HepG2 (cell line): ENCODE results near the gene KIN. TPM values are rescaled to one million over a fixed set of nuclear protein-coding genes. Genes with fewer than 3 reads are reported as not detected.
A peak's percentile ranks its signal among the peaks of the same experiment; 100 is the strongest.

Experiments
- CBFB ChIP-seq: sonication (generic); formaldehyde crosslinking; IDR thresholded peaks from 2 replicates; pipeline ENCODE4 v1.4.0; 2020; ENCODE audit warnings: missing genetic modification reagents
- FOXJ3 ChIP-seq: sonication (generic); formaldehyde crosslinking; IDR thresholded peaks from 2 replicates; pipeline ENCODE4 v1.4.0; 2020; ENCODE audit warnings: missing genetic modification reagents, mild to moderate bottlenecking, borderline replicate concordance
- JUND ChIP-seq: sonication (generic); formaldehyde crosslinking; IDR thresholded peaks from 2 replicates; pipeline ENCODE4 v1.8.0; 2022; ENCODE audit warnings: mild to moderate bottlenecking, missing genetic modification reagents
- SMAD1 ChIP-seq: sonication (generic); formaldehyde crosslinking; IDR thresholded peaks from 2 replicates; pipeline ENCODE4 v1.4.0; 2020; ENCODE audit warnings: missing genetic modification reagents, low read depth, mild to moderate bottlenecking, borderline replicate concordance
- SP2 ChIP-seq: sonication (generic); formaldehyde crosslinking; IDR thresholded peaks from 2 replicates; pipeline ENCODE4 v1.5.1; 2020; ENCODE audit warnings: mild to moderate bottlenecking, missing genetic modification reagents
- SPEN ChIP-seq: sonication (generic); formaldehyde crosslinking; IDR thresholded peaks from 2 replicates; pipeline ENCODE4 v1.5.1; 2020; ENCODE audit warnings: low read depth, mild to moderate bottlenecking, missing genetic modification reagents
- THYN1 ChIP-seq: sonication (generic); formaldehyde crosslinking; IDR thresholded peaks from 2 replicates; pipeline ENCODE4 v1.8.1; 2023; ENCODE audit warnings: low read depth, mild to moderate bottlenecking, moderate library complexity, missing genetic modification reagents, borderline replicate concordance
- ZNF260 ChIP-seq: sonication (generic); formaldehyde crosslinking; IDR thresholded peaks from 2 replicates; pipeline ENCODE4 v1.4.0; 2020; ENCODE audit warnings: missing genetic modification reagents, low read depth, mild to moderate bottlenecking, borderline replicate concordance
- ZNF724P ChIP-seq: sonication (generic); formaldehyde crosslinking; IDR thresholded peaks from 2 replicates; pipeline ENCODE4 v1.8.0; 2022; ENCODE audit warnings: missing genetic modification reagents, borderline replicate concordance
- polyA plus RNA-seq, 8 experiments: library from polyadenylated mRNA; depleted of rRNA in 3 of 8; stranded (reverse) in 7 of 8; unstranded in 1 of 8; fragments of >200 nt; fragmentation: Illumina TruSeq in 4 of 8; extraction: Trizol in 4 of 8; gene quantifications; 2 replicates each; pipeline versions ENCODE4 v1.2.1 to v1.2.3, GENCODE V29; 2011 to 2016; ENCODE audit warnings: low read depth in 4 of 8, missing spikeins in 1 of 8, mixed read lengths in 1 of 8; ENCODE audit not compliant: insufficient read depth in 1 of 8
- total RNA-seq, 5 experiments: library from RNA; depleted of rRNA; stranded (reverse); fragments of >200 nt; fragmentation: Illumina TruSeq; extraction: Trizol; gene quantifications; 2 replicates each; pipeline ENCODE4 v1.2.3, GENCODE V29; 2016; ENCODE audit warnings: low read depth in 1 of 5
- TF ChIP-seq, protein P1 (sequence below): sonication (generic); formaldehyde crosslinking; IDR thresholded peaks from 2 replicates; pipeline ENCODE4 v1.4.0; 2020; ENCODE audit warnings: missing genetic modification reagents
- TF ChIP-seq, protein P2 (sequence below): sonication (generic); formaldehyde crosslinking; IDR thresholded peaks from 2 replicates; pipeline ENCODE4; 2020; ENCODE audit warnings: missing genetic modification reagents, mild to moderate bottlenecking, borderline replicate concordance
- TF ChIP-seq, protein P3 (sequence below): sonication (generic); formaldehyde crosslinking; IDR thresholded peaks from 2 replicates; pipeline ENCODE4 v1.8.0; 2022; ENCODE audit warnings: mild to moderate bottlenecking, missing genetic modification reagents, moderate library complexity
- TF ChIP-seq, protein P4 (sequence below): sonication (generic); formaldehyde crosslinking; IDR thresholded peaks from 2 replicates; pipeline ENCODE4 v1.5.1; 2020; ENCODE audit warnings: mild to moderate bottlenecking, missing genetic modification reagents, borderline replicate concordance
- TF ChIP-seq, protein P5 (sequence below): sonication (generic); formaldehyde crosslinking; IDR thresholded peaks from 2 replicates; pipeline ENCODE4 v1.8.0; 2022; ENCODE audit warnings: mild to moderate bottlenecking, missing genetic modification reagents, borderline replicate concordance
- TF ChIP-seq, protein P6 (sequence below), 2 experiments: sonication (generic) in 1 of 2; formaldehyde crosslinking in 1 of 2; IDR thresholded peaks; 2 replicates each; pipeline versions ENCODE4 v1.5.1 to v1.6.1; 2011 to 2020; ENCODE audit warnings: borderline replicate concordance in 1 of 2, low read depth in 1 of 2, low read length in 1 of 2, mild to moderate bottlenecking in 1 of 2, missing genetic modification reagents in 1 of 2, moderate library complexity in 1 of 2

The KIN gene
- total and polyA plus RNA-seq, 2 of the 13 experiments (the other 11 are each of a cell fraction or from before 2014, with no cell fraction given), result 4.9 to 23.2 TPM

DNA sequence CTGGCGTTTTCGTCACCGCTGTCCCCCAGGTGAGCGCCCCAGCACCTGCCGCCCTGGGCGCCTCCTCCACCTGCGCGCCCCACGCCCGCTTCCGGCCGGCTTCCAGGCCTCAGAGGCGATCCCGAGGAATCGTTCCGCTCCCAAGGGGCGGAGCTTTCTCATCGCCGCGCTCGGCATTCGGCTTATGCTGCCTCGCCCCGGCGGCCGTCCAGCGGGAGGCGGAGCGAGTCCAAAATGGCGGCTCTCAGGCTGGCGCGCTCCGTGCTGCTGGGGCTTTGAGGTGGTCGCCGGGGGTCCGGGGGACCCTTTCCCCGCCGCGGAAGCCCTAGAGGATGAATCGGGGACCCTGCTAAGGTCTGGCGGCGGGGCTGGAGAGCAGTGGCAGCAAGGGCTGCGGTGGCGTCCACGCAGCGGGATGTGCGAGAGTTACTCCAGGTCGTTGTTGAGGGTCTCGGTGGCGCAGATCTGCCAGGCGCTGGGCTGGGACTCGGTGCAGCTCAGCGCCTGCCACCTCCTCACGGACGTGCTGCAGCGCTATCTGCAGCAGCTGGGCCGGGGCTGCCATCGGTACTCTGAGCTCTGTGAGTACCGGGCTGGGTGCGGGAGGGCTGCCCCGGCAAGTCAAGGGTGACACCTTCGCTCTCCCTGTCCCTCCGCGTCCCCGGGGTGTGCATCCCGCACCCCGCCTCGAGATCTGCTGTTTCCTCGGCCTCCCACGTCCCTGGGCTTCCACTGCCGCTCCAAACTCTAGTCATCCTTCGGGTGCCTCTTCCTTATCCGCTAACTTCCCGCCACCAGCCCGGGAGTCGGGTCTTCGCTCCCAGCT, 30.7 kb upstream of the KIN start, which contains the start of gene TAF3 (continued):
- TF ChIP-seq ZNF260 (CRISPR knock-in tag) (no peak), SP2 (CRISPR knock-in tag) (0 out of 2 replicates have a peak, but pooled peaks have one; percentile 12), THYN1 (CRISPR knock-in tag) (no peak), FOXJ3 (no peak), SMAD1 (CRISPR knock-in tag) (no peak), CBFB (CRISPR knock-in tag) (peak; percentile 94), JUND (CRISPR knock-in tag) (no peak), ZNF724P (peak; percentile 90), SPEN (CRISPR knock-in tag) (peak; percentile 84)
- TF ChIP-seq, protein P1, sequence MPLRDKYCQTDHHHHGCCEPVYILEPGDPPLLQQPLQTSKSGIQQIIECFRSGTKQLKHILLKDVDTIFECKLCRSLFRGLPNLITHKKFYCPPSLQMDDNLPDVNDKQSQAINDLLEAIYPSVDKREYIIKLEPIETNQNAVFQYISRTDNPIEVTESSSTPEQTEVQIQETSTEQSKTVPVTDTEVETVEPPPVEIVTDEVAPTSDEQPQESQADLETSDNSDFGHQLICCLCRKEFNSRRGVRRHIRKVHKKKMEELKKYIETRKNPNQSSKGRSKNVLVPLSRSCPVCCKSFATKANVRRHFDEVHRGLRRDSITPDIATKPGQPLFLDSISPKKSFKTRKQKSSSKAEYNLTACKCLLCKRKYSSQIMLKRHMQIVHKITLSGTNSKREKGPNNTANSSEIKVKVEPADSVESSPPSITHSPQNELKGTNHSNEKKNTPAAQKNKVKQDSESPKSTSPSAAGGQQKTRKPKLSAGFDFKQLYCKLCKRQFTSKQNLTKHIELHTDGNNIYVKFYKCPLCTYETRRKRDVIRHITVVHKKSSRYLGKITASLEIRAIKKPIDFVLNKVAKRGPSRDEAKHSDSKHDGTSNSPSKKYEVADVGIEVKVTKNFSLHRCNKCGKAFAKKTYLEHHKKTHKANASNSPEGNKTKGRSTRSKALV (CRISPR knock-in tag), result no peak
- TF ChIP-seq, protein P2, sequence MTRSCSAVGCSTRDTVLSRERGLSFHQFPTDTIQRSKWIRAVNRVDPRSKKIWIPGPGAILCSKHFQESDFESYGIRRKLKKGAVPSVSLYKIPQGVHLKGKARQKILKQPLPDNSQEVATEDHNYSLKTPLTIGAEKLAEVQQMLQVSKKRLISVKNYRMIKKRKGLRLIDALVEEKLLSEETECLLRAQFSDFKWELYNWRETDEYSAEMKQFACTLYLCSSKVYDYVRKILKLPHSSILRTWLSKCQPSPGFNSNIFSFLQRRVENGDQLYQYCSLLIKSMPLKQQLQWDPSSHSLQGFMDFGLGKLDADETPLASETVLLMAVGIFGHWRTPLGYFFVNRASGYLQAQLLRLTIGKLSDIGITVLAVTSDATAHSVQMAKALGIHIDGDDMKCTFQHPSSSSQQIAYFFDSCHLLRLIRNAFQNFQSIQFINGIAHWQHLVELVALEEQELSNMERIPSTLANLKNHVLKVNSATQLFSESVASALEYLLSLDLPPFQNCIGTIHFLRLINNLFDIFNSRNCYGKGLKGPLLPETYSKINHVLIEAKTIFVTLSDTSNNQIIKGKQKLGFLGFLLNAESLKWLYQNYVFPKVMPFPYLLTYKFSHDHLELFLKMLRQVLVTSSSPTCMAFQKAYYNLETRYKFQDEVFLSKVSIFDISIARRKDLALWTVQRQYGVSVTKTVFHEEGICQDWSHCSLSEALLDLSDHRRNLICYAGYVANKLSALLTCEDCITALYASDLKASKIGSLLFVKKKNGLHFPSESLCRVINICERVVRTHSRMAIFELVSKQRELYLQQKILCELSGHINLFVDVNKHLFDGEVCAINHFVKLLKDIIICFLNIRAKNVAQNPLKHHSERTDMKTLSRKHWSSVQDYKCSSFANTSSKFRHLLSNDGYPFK (CRISPR knock-in tag), result peak; percentile 91; the same call in 1 of the 2 replicates
- TF ChIP-seq, protein P3, sequence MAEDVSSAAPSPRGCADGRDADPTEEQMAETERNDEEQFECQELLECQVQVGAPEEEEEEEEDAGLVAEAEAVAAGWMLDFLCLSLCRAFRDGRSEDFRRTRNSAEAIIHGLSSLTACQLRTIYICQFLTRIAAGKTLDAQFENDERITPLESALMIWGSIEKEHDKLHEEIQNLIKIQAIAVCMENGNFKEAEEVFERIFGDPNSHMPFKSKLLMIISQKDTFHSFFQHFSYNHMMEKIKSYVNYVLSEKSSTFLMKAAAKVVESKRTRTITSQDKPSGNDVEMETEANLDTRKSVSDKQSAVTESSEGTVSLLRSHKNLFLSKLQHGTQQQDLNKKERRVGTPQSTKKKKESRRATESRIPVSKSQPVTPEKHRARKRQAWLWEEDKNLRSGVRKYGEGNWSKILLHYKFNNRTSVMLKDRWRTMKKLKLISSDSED (CRISPR knock-in tag), result no peak
- TF ChIP-seq, protein P4, sequence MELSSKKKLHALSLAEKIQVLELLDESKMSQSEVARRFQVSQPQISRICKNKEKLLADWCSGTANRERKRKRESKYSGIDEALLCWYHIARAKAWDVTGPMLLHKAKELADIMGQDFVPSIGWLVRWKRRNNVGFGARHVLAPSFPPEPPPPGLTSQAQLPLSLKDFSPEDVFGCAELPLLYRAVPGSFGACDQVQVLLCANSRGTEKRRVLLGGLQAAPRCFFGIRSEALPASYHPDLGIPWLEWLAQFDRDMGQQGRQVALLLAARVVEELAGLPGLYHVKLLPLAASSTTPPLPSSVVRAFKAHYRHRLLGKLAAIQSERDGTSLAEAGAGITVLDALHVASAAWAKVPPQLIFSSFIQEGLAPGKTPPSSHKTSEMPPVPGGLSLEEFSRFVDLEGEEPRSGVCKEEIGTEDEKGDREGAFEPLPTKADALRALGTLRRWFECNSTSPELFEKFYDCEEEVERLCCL, result no peak
- TF ChIP-seq, protein P5, sequence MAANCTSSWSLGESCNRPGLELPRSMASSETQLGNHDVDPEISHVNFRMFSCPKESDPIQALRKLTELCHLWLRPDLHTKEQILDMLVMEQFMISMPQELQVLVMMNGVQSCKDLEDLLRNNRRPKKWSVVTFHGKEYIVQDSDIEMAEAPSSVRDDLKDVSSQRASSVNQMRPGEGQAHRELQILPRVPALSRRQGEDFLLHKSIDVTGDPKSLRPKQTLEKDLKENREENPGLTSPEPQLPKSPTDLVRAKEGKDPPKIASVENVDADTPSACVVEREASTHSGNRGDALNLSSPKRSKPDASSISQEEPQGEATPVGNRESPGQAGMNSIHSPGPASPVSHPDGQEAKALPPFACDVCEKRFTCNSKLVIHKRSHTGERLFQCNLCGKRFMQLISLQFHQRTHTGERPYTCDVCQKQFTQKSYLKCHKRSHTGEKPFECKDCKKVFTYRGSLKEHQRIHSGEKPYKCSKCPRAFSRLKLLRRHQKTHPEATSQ (CRISPR knock-in tag), result no peak
- TF ChIP-seq, protein P6, sequence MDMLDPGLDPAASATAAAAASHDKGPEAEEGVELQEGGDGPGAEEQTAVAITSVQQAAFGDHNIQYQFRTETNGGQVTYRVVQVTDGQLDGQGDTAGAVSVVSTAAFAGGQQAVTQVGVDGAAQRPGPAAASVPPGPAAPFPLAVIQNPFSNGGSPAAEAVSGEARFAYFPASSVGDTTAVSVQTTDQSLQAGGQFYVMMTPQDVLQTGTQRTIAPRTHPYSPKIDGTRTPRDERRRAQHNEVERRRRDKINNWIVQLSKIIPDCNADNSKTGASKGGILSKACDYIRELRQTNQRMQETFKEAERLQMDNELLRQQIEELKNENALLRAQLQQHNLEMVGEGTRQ (IDR thresholded peaks at IDR 0.05; ENCODE audit: low read depth, low read length), result no peak
- TF ChIP-seq, protein P6 (CRISPR knock-in tag; IDR thresholded peaks at IDR 0.05; ENCODE audit: borderline replicate concordance), result no peak; the same call in 1 of the 2 replicates
